ENCODE measurements around the gene COQ10A.

The COQ10A gene

GRCh38 chr12:56266693-56267442 is at the start of gene COQ10A:
Gene COQ10A (plus strand): TSS chr12:56266942. CDS start chr12:56267119, 177 bp downstream.
- DNase-seq, result peak; percentile 94

GRCh38 chr12:56219840-56220239 is 46.9 kb upstream of the COQ10A start:
- DNase-seq, result no peak

GRCh38 chr12:56220611-56221231 is 46.0 kb upstream of the COQ10A start:
- DNase-seq, result peak; percentile 86

- peak; percentile 48 for DNase-seq
Observed at GRCh38 chr12:56221232-56221756, 45.4 kb upstream of the COQ10A start.

- DNase-seq, result peak; percentile 98
Observed at GRCh38 chr12:56221757-56222530, 44.8 kb upstream of the COQ10A start, which contains the start of gene RNF41. Gene RNF41 (minus strand): TSS chr12:56221922. CDS start chr12:56214047, 7,875 bp downstream.

GRCh38 chr12:56222531-56222895 is 44.2 kb upstream of the COQ10A start:
- no peak for DNase-seq

GRCh38 chr12:56223571-56224101 is 43.1 kb upstream of the COQ10A start:
- peak; percentile 24 for DNase-seq

- peak; percentile 99 for DNase-seq
Observed at GRCh38 chr12:56224102-56224701, 42.5 kb upstream of the COQ10A start, which contains the start of gene NABP2. Gene NABP2 (plus strand): TSS chr12:56224342. CDS start chr12:56224857, 515 bp downstream.

- DNase-seq, result peak; percentile 39
Observed at GRCh38 chr12:56224954-56225353, 41.8 kb upstream of the COQ10A start.

- no peak for DNase-seq
Observed at GRCh38 chr12:56229082-56229481, 37.7 kb upstream of the COQ10A start.

- DNase-seq, result no peak
Observed at GRCh38 chr12:56229916-56230431, 36.8 kb upstream of the COQ10A start, which contains the start of gene SLC39A5. Gene SLC39A5 (plus strand): TSS chr12:56230051. CDS start chr12:56231275, 1,224 bp downstream.

- no peak for DNase-seq
Observed at GRCh38 chr12:56230432-56231183, 36.1 kb upstream of the COQ10A start.

- no peak for DNase-seq
Observed at GRCh38 chr12:56231184-56231582, 35.6 kb upstream of the COQ10A start.

- no peak for DNase-seq
Observed at GRCh38 chr12:56234746-56235436, 31.9 kb upstream of the COQ10A start.

GRCh38 chr12:56236091-56236490 is 30.7 kb upstream of the COQ10A start:
- DNase-seq, result no peak

- no peak for DNase-seq
Observed at GRCh38 chr12:56236985-56237384, 29.8 kb upstream of the COQ10A start.

GRCh38 chr12:56237552-56237951 is 29.2 kb upstream of the COQ10A start:
- no peak for DNase-seq

- peak; percentile 61 for DNase-seq
Observed at GRCh38 chr12:56241424-56242303, 25.1 kb upstream of the COQ10A start.

- no peak for DNase-seq
Observed at GRCh38 chr12:56242986-56243385, 23.8 kb upstream of the COQ10A start.

- peak; percentile 94 for DNase-seq
Observed at GRCh38 chr12:56243731-56244181, 23.0 kb upstream of the COQ10A start.

All from hematopoietic multipotent progenitor cell treated with erythropoietin and hydrocortisone succinate and interleukin-3 and kit ligand, for 4 days (in vitro differentiated cells).